Neuron (in vitro differentiated cells): ENCODE results near the gene TGM1.
"Not testable (repeated sequence)": the region's sequence is repeated elsewhere in the genome, so short reads cannot be mapped to it uniquely, and the experiment has no call there.

Experiments
- H2AFZ ChIP-seq: one replicate; pipeline ENCODE4 v1.6.1; 2013; ENCODE audit warnings: low read depth, mild to moderate bottlenecking, inconsistent platforms, low read length, moderate library complexity
- H3K27me3 ChIP-seq: one replicate; pipeline ENCODE4 v1.6.1; 2013; ENCODE audit warnings: low read length; ENCODE audit not compliant: insufficient read depth
- H3K36me3 ChIP-seq: one replicate; pipeline ENCODE4 v1.6.1; 2013; ENCODE audit warnings: low read length; ENCODE audit not compliant: insufficient read depth
- H3K4me1 ChIP-seq: one replicate; pipeline ENCODE4 v1.6.1; 2013; ENCODE audit warnings: low read length; ENCODE audit not compliant: insufficient read depth
- H3K4me3 ChIP-seq: 2 replicates; pipeline ENCODE4 v1.5.1; 2013; ENCODE audit warnings: mild to moderate bottlenecking, low read length, moderate library complexity
- H3K9me3 ChIP-seq: one replicate; pipeline ENCODE4 v1.6.1; 2013; ENCODE audit warnings: low read length

The TGM1 gene

GRCh38 chr14:24219080-24219479 is 43.9 kb downstream of the TGM1 start:
- Histone ChIP-seq H3K9me3 (no peaks in the 10 kb centered on the region), H3K4me1 (peaks cover 9% of the 10 kb centered on the region)

GRCh38 chr14:24216876-24217275 is 46.1 kb downstream of the TGM1 start:
- not testable (repeated sequence) for H3K4me3 ChIP-seq

More at GRCh38 chr14:24219080-24219479, 43.9 kb downstream of the TGM1 start:
- Histone ChIP-seq H3K27me3 (no peaks in the 10 kb centered on the region), H3K4me3 (no peak overlapping the region), H3K36me3 (peaks cover 7% of the 10 kb centered on the region), H2AFZ (no peak overlapping the region)

DNA sequence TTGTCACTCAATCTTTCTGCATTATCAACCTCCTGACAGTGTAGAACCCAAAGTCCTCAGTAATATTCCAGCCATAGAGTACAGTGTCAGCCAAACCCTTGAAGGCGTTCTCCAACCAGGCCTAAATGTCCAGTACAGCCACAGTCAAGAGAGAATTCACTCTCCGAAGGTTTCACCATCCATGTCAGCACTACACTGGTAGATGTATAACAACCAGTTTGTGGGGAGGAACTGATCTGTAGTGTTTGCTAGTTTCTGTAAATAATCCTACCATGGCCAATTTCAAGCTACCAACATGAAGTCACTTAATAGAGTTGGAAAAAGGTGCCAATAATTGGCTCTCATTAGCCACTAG is 46.7 kb downstream of the TGM1 start:
- H3K4me3 ChIP-seq = peak overlapping the region; percentile 73

More at GRCh38 chr14:24216876-24217275, 46.1 kb downstream of the TGM1 start:
- H3K27me3 ChIP-seq, H2AFZ ChIP-seq, H3K36me3 ChIP-seq, H3K9me3 ChIP-seq: not testable (repeated sequence)
- H3K4me1 ChIP-seq = peaks cover 20% of the 10 kb centered on the region

DNA sequence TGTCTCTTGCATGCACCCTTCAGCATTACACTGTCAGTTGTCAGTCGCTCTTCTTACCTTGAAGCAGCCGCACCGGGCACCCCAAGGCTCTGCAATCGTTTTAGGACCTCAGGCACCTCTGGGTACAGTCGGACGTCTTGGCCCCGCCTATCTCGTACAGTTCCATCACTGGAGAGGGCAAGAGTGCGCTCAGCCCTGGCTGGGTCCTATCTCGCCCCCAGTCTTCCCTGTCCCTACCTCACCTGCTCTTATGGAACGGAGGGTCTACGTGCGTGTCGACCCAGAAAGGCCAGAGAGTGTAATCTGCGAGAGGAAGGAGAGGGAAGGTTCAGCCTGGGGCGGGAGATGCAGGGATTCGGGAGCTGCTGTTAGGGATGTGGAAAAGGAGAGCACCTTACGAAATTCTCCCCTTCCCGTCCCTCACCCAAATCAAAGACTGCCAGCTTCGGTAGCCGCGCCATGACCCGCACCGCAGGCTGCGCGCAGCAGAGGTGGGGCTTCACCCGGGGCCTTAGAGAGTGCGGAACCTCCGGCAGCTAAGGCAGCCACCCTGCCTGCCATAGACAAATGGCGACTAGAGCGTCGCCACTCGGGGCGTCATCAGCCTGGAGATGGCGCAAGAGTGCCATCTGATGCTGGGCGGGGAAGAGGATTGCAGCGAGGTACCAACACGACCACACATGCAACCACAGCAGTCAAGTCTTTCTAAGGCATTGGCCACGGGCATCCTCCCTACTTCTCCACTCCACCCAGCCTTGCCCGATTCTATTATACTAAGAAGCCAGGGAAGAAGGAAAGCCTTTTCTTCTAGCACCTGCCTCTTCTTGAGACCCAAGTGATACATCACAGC is 47.3 kb downstream of the TGM1 start, which contains the start of gene MDP1:
MDP1 (minus strand) TSS at position 572 of the 850 bp plus-strand sequence; CDS start at position 461, 111 bp downstream.
- Histone ChIP-seq H2AFZ (peak within 1 kb of the TSS; percentile 7), H3K27me3 (no peaks in the 10 kb centered on the region), H3K4me3 (peak within 1 kb of the TSS; percentile 73), H3K36me3 (peaks cover 14% of the 10 kb centered on the region), H3K4me1 (peaks cover 20% of the 10 kb centered on the region), H3K9me3 (no peaks in the 10 kb centered on the region)

More for the DNA sequence above, 46.7 kb downstream of the TGM1 start:
- Histone ChIP-seq H3K36me3 (peaks cover 12% of the 10 kb centered on the region), H3K27me3 (no peaks in the 10 kb centered on the region), H2AFZ (no peak overlapping the region), H3K4me1 (peaks cover 20% of the 10 kb centered on the region), H3K9me3 (no peaks in the 10 kb centered on the region)

DNA sequence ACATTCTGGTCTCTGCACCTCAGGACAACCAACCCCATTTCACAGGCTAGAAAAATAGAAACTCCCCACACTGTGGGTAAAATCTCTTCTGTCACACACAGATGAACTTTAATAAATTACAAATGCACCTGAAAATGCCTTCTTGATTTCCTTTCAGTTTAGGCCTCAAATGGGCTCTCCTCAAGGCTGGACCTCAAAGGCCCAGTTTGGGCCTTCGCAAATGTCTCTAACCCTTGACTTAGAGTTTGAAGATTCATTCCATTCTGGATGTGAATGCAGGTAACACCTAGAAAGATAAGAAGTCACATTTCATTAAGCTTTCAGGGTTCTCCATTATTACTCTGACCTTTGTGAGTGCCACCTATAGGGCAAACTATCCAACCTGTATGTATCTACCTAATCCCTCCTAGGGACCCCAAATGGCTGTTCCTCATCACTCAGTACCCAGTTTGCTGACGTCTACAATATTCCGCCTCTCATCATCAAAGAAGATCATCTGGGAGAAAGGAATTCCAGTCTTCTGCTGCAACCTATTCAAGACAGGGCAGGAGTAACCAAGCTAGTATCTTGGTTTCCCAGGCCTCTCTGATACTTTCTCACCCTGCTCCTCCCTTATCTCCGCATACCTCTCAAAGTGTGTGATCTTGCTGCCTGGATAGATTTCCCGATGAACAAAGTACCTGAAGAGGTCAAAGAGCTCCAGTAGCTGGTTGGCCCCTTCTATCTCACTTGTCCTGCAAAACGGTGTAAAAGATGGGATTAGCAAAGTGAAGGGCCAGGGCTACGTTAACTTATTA is 48.9 kb downstream of the TGM1 start:
- Histone ChIP-seq H3K27me3 (no peaks in the 10 kb centered on the region), H3K9me3 (no peaks in the 10 kb centered on the region), H3K36me3 (peaks cover 30% of the 10 kb centered on the region), H3K4me1 (peaks cover 20% of the 10 kb centered on the region), H3K4me3 (peak overlapping the region; percentile 78), H2AFZ (no peak overlapping the region)

GRCh38 chr14:24212924-24213865 is 49.8 kb downstream of the TGM1 start, which contains the start of gene CHMP4A:
Gene CHMP4A, minus strand, starts transcription at chr14:24213488. Its CDS starts 49 bp downstream, at chr14:24213439.
- no peaks in the 10 kb centered on the region for H3K27me3 ChIP-seq
- peaks cover 20% of the 10 kb centered on the region for H3K4me1 ChIP-seq
- peak within 1 kb of the TSS; percentile 21 for H2AFZ ChIP-seq
- H3K36me3 ChIP-seq = peaks cover 35% of the 10 kb centered on the region
- no peaks in the 10 kb centered on the region for H3K9me3 ChIP-seq
- H3K4me3 ChIP-seq = peak within 1 kb of the TSS; percentile 78

GRCh38 chr14:24211311-24211710 is 51.7 kb downstream of the TGM1 start:
- Histone ChIP-seq H3K4me3 (no peak overlapping the region), H2AFZ (no peak overlapping the region), H3K4me1 (peaks cover 18% of the 10 kb centered on the region), H3K9me3 (no peaks in the 10 kb centered on the region), H3K36me3 (peaks cover 47% of the 10 kb centered on the region), H3K27me3 (no peaks in the 10 kb centered on the region)

- no peak overlapping the region for H2AFZ ChIP-seq
- H3K36me3 ChIP-seq = peaks cover 70% of the 10 kb centered on the region
- no peak overlapping the region for H3K4me3 ChIP-seq
- peaks cover 4% of the 10 kb centered on the region for H3K4me1 ChIP-seq
- H3K9me3 ChIP-seq = no peaks in the 10 kb centered on the region
- H3K27me3 ChIP-seq = no peaks in the 10 kb centered on the region
These were observed 55.4 kb downstream of the TGM1 start for GRCh38 chr14:24207625-24208024.

GRCh38 chr14:24207104-24207551 is 55.8 kb downstream of the TGM1 start:
- no peak overlapping the region for H2AFZ ChIP-seq
- H3K36me3 ChIP-seq = peaks cover 70% of the 10 kb centered on the region
- H3K4me3 ChIP-seq = no peak overlapping the region
- H3K27me3 ChIP-seq = no peaks in the 10 kb centered on the region
- no peaks in the 10 kb centered on the region for H3K9me3 ChIP-seq
- H3K4me1 ChIP-seq = no peaks in the 10 kb centered on the region

- Histone ChIP-seq H3K36me3 (peaks cover 69% of the 10 kb centered on the region), H3K4me1 (no peaks in the 10 kb centered on the region), H3K27me3 (no peaks in the 10 kb centered on the region), H3K9me3 (peaks cover 3% of the 10 kb centered on the region), H2AFZ (no peak overlapping the region), H3K4me3 (no peak overlapping the region)
These were observed 56.5 kb downstream of the TGM1 start for GRCh38 chr14:24206260-24207103.

DNA sequence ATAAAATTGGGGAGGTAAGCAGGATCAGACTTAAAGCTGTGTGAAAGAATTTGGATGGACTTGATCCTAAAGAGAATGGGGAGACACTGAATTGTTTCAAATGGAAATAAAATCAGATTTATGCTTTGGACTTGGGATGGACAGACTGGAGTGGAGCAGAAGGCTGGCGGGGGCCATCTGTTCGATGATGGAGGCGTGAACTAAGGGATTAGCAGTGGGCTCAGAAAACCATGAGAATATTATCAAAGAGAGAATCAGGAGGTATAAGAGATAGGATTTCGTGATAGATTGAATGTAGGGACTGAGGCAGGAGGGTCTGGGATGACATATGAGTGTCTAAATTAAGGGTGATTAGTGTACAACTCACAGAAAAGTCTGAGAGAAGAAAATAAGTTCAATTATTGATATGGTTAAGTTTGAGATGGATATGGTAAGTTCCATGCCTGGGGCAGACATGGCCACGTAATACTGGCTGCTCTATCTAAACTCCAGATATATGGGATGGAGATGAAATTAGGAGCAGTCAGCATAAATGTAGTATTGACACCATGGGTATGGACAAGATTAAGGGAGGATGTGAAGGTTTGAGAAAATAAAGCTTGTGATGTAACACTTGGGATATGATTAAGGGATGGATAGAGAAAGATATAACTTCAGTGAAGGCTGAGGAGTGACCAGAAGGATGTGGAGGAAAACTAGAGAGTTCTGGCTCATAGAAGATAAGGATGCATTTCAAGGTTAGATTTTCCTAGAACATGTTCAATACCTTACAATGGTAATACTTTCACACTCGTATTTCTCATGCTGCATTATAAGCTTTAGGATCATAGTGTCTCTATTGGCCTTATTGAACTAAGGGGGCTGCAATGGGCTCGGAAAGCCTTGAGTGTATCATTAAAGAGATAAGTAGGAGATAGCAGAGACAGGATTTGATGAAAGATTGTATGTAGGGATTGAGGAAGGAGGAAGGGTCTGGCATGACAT is 58.5 kb downstream of the TGM1 start:
- Histone ChIP-seq H3K4me1 (no peaks in the 10 kb centered on the region), H3K27me3 (no peaks in the 10 kb centered on the region), H3K36me3 (peaks cover 56% of the 10 kb centered on the region), H3K9me3 (peaks cover 4% of the 10 kb centered on the region), H2AFZ (no peak overlapping the region), H3K4me3 (no peak overlapping the region)
